K562 (cell line): ENCODE data around the gene MRFAP1. TPM values are rescaled to one million over a fixed set of nuclear protein-coding genes. Genes with fewer than 3 reads are reported as not detected.

Experiments
- DDX20 ChIP-seq: fragments of 450-650 bp; IDR thresholded peaks from 2 replicates; pipeline ENCODE4 v1.6.1; 2016; ENCODE audit warnings: missing genetic modification characterization, low read depth, mild to moderate bottlenecking, missing compliant biosample characterization, moderate library complexity
- EP300 ChIP-seq: IDR thresholded peaks from 2 replicates; pipeline ENCODE4 v1.6.1; 2012; ENCODE audit warnings: low read length, improper control_type of control experiment
- ID3 ChIP-seq, 2 experiments: fragments of 250-450 bp in 1 of 2; fragments of 450-650 bp in 1 of 2; sonication (Bioruptor Pico) in 1 of 2; IDR thresholded peaks; 2 replicates each; pipeline versions ENCODE4 v1.6.1 to v1.8.0; 2016 to 2021; ENCODE audit warnings: mild to moderate bottlenecking in 2 of 2, moderate library complexity in 2 of 2, missing compliant biosample characterization in 1 of 2, missing genetic modification characterization in 1 of 2
- MCM7 ChIP-seq, 2 experiments: fragments of 450-650 bp; IDR thresholded peaks; 2 replicates each; pipeline ENCODE4 v1.6.1; 2016 to 2018
- MXI1 ChIP-seq: IDR thresholded peaks from 2 replicates; pipeline ENCODE4 v1.6.1; 2011; ENCODE audit warnings: low read depth, mild to moderate bottlenecking, improper control_type of control experiment, low read length
- NBN ChIP-seq: fragments of 450-650 bp; IDR thresholded peaks from 2 replicates; pipeline ENCODE4 v1.6.1; 2016; ENCODE audit warnings: low read depth, mild to moderate bottlenecking
- NFXL1 ChIP-seq: fragments of 450-650 bp; formaldehyde crosslinking; IDR thresholded peaks from 2 replicates; pipeline ENCODE4 v1.4.0; 2021; ENCODE audit warnings: mild to moderate bottlenecking
- POLR2B ChIP-seq: fragments of 450-650 bp; IDR thresholded peaks from 2 replicates; pipeline ENCODE4 v1.6.1; 2018; ENCODE audit warnings: low read depth; ENCODE audit not compliant: partially characterized antibody
- PPARD ChIP-seq: fragments of 250-450 bp; sonication (Bioruptor Pico); IDR thresholded peaks from 2 replicates; pipeline ENCODE4 v1.8.0; 2022; ENCODE audit warnings: inconsistent platforms, mild to moderate bottlenecking, moderate library complexity
- RBM14 ChIP-seq: fragments of 200-400 bp; formaldehyde crosslinking; IDR thresholded peaks from 2 replicates; pipeline ENCODE4 v1.6.1; 2018; ENCODE audit warnings: low read depth, mild to moderate bottlenecking, low read length, moderate library complexity, borderline replicate concordance; ENCODE audit not compliant: insufficient read depth
- THRB ChIP-seq: fragments of 450-650 bp; formaldehyde crosslinking; conservative IDR thresholded peaks from 2 replicates; pipeline ENCODE4 v1.4.0; 2022; ENCODE audit warnings: mild to moderate bottlenecking, missing genetic modification characterization
- ZBTB1 ChIP-seq: sonication (generic); formaldehyde crosslinking; IDR thresholded peaks from 2 replicates; pipeline ENCODE4 v1.8.1; 2023; ENCODE audit warnings: missing genetic modification reagents, low read depth, mild to moderate bottlenecking, borderline replicate concordance
- ZBTB34 ChIP-seq: fragments of 250-450 bp; sonication (Bioruptor Pico); IDR thresholded peaks from 2 replicates; pipeline ENCODE4 v1.8.0; 2021; ENCODE audit warnings: mild to moderate bottlenecking, moderate library complexity
- ZBTB43 ChIP-seq: sonication (generic); formaldehyde crosslinking; IDR thresholded peaks from 2 replicates; pipeline ENCODE4 v1.8.0; 2023; ENCODE audit warnings: mild to moderate bottlenecking, missing genetic modification reagents
- ZC3H11A ChIP-seq: IDR thresholded peaks from 2 replicates; pipeline ENCODE4 v1.6.1; 2012; ENCODE audit warnings: low read depth, low read length, improper control_type of control experiment
- ZNF347 ChIP-seq: fragments of 450-650 bp; formaldehyde crosslinking; IDR thresholded peaks from 2 replicates; pipeline ENCODE4 v1.4.0; 2020; ENCODE audit warnings: low read depth, mild to moderate bottlenecking, moderate library complexity
- ZNF764 ChIP-seq: fragments of 250-450 bp; sonication (Bioruptor Pico); IDR thresholded peaks from 2 replicates; pipeline ENCODE4 v1.4.0; 2020; ENCODE audit warnings: low read depth, mild to moderate bottlenecking, moderate library complexity
- polyA plus RNA-seq, 8 experiments: library from polyadenylated mRNA; depleted of rRNA in 4 of 8; stranded (reverse) in 5 of 8; unstranded in 3 of 8; fragments of >200 nt; fragmentation: Nextera tagmentation in 2 of 8; fragmentation: Illumina TruSeq in 1 of 8; extraction: Ambion mirVana in 2 of 8; extraction: Trizol in 1 of 8; gene quantifications; 2 replicates each; pipeline versions ENCODE4 v1.2.1 to v1.2.3, GENCODE V29; 2011 to 2014; ENCODE audit warnings: inconsistent platforms in 1 of 8, missing spikeins in 1 of 8
- total RNA-seq, 7 experiments: library from RNA; depleted of rRNA in 6 of 7; stranded (reverse); fragments of >200 nt in 6 of 7; fragmentation: Illumina TruSeq in 2 of 7; extraction: Trizol in 2 of 7; gene quantifications; 2 replicates each; pipeline versions ENCODE4 v1.2.1 to v1.2.3, GENCODE V29; 2011 to 2021; ENCODE audit warnings: low replicate concordance in 1 of 7

MRFAP1 gene
- total and polyA plus RNA-seq, 9 of the 15 experiments (the other 6 are each of a cell fraction or from before 2014, with no cell fraction given): 46.0 to 270 (median 151) TPM

- no peak for TF ChIP-seq ZBTB43 (CRISPR knock-in tag)
- no peak for TF ChIP-seq DDX20 (tag)
- TF ChIP-seq NFXL1 (CRISPR knock-in tag): no peak
- TF ChIP-seq EP300: no peak
- TF ChIP-seq ID3 (CRISPR knock-in tag; IDR thresholded peaks at IDR 0.05): no peak
- no peak for TF ChIP-seq ID3 (tag; IDR thresholded peaks at IDR 0.05)
- peak; percentile 9; the same call in 1 of the 2 replicates for TF ChIP-seq ZBTB1 (CRISPR knock-in tag)
- no peak for TF ChIP-seq ZNF347 (CRISPR knock-in tag)
- 0 out of 2 replicates have a peak, but pooled peaks have one; percentile 16 for TF ChIP-seq MXI1
- TF ChIP-seq ZC3H11A: no peak
- TF ChIP-seq ZNF764 (CRISPR knock-in tag): no peak
- no peak for TF ChIP-seq RBM14
- peak; percentile 75 for TF ChIP-seq THRB (CRISPR knock-in tag)
- no peak for TF ChIP-seq MCM7 (IDR thresholded peaks at IDR 0.05)
- peak; percentile 87 for TF ChIP-seq NBN
- TF ChIP-seq PPARD (CRISPR knock-in tag): no peak
- TF ChIP-seq ZBTB34 (CRISPR knock-in tag): no peak
- TF ChIP-seq POLR2B: peak; percentile 99
These were observed 33.4 kb downstream of the MRFAP1 start (continued) for GRCh38 chr4:6673660-6674499.
